Measurements from ENCODE around the gene DRD1.
"Not testable (repeated sequence)": the region's sequence is repeated elsewhere in the genome, so short reads cannot be mapped to it uniquely, and the experiment has no call there.

The DRD1 gene

DNA sequence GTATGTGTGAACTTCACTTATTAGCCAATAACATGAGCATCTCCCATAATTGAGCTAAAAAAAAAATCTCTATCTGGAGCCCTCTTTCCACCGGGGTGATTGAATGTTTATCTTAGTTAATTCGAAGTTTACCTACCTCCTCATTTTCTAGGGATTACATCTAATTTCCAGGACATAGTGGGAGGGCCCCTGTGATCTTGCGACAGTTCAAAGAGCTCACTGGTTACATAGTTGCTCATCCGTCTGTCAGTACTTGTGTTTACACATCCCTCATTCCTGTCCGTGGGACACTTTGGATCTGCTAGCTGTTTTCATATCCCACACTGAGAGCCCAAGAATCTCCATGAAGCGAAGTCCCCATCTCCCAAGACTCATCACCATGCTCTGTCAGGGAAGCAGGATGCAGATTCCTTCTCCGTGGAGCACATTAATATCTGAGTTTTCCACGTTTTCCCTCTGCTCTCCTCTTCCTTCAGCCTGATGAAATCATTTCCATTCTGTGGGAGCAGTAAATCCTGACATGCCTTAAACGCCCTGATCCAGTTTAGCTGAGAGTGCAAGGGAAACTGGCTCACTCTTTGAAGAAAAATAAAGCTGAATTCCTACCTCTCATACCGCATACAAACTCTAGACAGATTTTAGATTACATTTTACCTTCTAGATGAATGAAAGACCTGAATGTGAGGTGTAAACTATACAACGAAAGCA, 24.2 kb upstream of the DRD1 start:
- DNase-seq (ENCODE audit: low spot score), result no peak

DNA sequence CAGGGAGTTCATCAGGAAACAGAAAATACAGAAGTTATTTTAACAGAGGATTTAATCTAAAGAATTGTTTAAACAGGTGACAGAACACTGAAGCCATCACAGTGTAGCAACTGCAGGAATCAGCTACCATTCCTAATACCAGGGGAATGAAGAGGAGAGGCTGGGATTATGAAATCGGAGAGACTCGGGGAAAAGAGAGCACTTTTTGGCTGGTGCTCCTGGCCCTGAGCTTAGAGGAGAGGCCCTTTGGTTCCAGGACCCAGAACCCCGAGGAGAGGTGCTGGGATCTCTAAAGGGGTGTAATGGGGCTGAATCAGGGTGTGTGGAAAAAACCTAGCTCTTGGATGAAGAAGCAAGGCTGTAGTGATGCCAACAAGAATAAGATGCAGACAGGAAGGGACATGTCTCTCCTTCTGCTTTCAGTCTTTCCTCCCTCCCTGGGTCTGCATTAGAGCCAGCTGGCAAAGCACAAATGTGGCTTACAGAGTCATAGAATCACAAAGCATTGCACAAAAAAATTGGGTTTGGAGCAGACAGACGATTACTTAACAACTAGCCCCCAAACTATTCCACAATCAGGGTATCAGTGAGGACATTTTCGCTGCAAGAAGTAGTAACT, 22.8 kb upstream of the DRD1 start:
- no peak for DNase-seq (ENCODE audit: low spot score)

GRCh38 chr5:175465282-175465681, 21.3 kb upstream of the DRD1 start:
- no peak for DNase-seq (ENCODE audit: low spot score)

DNA sequence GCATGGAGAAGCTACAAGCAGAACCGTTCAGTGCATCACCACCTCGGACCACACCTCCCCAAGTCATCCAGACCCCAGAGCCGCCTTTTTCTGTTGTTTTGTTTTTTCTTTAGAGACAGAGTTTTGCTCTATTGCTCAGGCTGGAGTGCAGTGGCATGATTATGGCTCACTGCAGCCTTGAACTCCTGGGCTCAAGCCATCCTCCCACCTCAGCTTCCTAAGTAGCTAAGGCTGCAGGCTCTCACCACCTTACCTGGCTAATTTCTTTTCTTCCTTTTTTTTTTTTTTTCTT, 20.9 kb upstream of the DRD1 start:
- DNase-seq (ENCODE audit: low spot score), result no peak

DNA sequence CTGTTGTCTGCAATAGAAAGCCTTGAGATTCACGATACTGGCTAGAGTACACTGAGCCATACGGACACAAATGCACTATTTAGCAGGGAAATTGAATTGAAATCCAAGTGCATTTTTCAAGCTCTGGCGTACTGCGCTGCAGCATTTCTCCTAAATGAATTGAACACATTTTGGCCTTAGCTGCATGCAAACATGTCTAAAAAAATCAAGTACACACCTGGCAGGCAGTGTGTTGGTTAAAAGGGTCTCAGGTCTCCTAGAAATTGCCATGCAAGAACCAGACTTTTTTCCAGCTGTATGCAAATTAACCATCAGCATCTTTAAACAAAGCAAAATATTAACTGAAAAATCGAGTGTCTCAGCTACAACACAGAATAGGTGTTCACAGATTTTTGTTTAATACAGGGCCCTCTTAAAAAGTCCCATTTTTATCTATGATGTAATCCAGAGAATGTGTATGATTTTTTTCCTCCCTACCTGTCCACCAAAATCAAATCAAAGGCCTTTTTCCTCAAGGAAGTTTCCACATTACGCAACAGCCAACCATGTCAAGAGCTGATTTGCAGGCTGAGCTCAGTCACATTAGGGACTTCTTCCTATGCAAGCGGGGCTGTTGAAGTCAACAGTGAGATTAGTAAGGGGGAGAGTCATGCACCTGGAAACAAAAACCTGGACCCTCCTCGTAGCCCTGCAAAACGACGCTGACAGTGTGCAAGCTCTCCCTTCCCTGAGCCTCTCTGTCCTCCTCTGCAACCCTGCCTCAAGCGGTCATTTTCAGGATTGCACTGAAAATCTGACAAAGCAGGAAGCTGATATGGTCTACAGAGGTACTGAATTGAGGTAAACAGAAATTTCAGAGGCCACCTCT, 20.3 kb upstream of the DRD1 start:
- DNase-seq (ENCODE audit: low spot score), result peak; percentile 57

DNA sequence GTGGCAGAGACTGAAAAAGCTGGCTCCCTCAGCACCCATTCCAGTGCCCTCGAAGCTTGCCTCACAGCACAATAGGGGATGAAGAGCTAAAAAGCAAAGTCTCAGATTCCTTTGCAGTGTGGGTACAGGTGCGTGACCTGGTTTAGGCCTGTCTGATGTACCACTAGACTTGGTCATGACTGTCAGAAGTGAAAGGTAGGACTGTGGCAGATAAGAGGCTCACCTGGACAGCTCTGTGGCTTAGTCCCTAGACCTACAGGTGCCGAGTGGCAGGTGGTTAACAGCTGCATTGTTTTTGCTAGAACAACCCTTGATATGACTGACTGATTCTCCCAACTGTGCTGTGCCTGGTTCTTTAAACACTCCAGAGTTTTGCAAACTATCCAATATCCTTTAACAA, 19.7 kb upstream of the DRD1 start:
- no peak for DNase-seq (ENCODE audit: low spot score)

GRCh38 chr5:175461370-175461769, 17.4 kb upstream of the DRD1 start:
- no peak for DNase-seq (ENCODE audit: low spot score)

DNA sequence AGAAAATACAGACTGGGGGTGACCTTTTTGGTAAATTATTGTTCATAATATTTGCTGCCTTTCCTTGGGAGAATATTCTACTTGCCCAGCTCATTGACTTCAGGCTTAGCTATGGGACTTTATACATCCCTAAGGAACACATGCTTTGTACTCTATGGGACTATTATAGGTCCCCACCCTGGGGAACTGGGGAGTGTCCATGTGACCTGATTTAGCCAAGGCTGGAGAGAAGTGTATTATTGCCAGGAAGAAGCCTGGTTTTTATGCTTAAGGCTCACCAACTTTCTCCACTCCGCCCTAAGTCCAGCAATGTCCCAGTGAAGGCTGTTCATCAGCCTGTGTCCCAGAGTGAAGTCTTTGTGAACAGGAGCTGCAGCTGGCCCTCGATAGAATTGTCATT, 16.6 kb upstream of the DRD1 start:
- no peak for DNase-seq (ENCODE audit: low spot score)

- DNase-seq (ENCODE audit: low spot score), result no peak
These were observed 16.1 kb upstream of the DRD1 start for GRCh38 chr5:175460126-175460525.

DNA sequence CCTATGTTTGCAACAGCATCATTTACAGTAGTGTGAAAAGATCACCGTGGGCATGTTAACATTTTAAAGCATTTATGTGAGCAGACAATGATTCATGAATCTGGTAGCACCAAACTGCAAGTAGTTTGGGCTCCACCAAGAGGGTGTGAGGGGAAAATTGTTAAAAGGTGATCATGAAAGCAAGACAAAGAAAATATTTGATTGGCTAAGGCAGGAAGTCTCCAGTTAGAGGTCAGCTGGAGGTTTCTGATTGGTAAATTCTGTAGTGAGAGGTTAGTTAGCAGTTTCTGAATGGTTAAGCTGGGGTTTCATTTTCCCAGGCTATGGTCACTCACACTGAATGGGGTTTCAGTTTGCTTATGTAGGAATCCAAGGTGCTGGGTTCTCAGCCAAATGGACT, 13.5 kb upstream of the DRD1 start:
- no peak for DNase-seq (ENCODE audit: low spot score)

GRCh38 chr5:175456105-175456742, 12.2 kb upstream of the DRD1 start:
- DNase-seq (ENCODE audit: low spot score), result no peak

- not testable (repeated sequence) for DNase-seq (ENCODE audit: low spot score)
These were observed 10.4 kb upstream of the DRD1 start for GRCh38 chr5:175454338-175454737.

GRCh38 chr5:175452166-175452565, 8.2 kb upstream of the DRD1 start:
- DNase-seq (ENCODE audit: low spot score), result no peak

GRCh38 chr5:175448276-175448675, 4.3 kb upstream of the DRD1 start:
- no peak for DNase-seq (ENCODE audit: low spot score)

DNA sequence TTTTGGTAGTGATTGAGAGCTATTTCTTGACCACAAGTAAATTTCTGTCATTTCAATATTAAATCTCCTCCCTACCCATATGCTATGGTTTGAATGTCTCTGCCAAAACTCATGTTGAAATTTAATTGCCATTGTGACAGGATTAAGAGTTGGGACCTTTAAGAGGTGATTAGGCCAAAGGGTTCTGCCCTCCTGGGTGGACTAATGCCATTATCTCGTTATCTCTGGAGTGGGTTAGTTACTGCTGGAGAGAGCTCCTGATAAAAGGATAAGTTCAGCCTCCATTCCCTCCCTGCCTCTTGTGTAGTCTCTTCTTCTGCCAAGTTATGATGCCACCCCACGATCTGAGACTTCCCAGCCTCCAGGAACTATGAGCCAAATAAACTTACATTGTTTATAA, 3.6 kb upstream of the DRD1 start:
- no peak for DNase-seq (ENCODE audit: low spot score)

DNA sequence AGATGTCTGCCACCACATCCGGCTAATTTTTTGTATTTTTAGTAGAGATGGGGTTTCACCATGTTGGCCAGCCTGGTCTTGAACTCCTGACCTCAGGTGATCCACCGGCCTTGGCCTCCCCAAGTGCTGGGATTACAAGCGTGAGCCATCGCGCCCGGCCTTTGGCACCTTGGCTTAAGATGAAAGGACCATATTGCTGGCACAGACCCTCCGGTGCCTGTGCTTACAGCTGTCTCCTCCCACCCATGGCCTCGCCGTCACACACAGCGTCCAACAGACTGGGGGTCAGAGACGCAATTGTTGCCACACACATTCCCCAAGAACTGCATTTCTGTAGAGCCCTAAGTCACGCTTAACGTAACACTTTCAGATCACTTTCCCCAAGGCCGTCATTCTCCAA, 2.4 kb upstream of the DRD1 start:
- DNase-seq (ENCODE audit: low spot score), result not testable (repeated sequence)

GRCh38 chr5:175444905-175445456, 999 bp upstream of the DRD1 start:
- DNase-seq (ENCODE audit: low spot score), result no peak

GRCh38 chr5:175443514-175444059, 395 bp downstream of the DRD1 start:
- DNase-seq (ENCODE audit: low spot score), result no peak

GRCh38 chr5:175438234-175438857, 5.6 kb downstream of the DRD1 start:
- no peak for DNase-seq (ENCODE audit: low spot score)

- DNase-seq (ENCODE audit: low spot score), result no peak
These were observed 7.6 kb downstream of the DRD1 start for GRCh38 chr5:175436359-175436758.

GRCh38 chr5:175434800-175435199, 9.2 kb downstream of the DRD1 start:
- DNase-seq (ENCODE audit: low spot score), result no peak

DNA sequence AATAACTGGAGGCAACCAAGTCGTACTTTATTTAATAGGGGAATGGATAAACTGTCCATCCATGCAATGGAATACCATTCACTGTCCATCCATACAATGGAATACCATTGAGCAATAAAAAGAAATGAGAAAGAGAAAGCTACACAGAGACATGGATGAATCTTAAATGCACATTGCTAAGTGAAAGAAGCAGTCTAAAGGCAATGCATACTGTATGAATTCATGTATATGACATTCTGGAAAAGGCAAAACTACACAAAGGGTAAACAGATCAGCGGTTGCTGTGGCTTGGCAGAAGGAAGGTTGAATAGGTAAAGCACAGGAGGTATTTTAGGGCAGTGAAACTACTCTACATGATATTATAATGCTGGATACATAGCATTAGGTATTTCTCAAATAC, 16.2 kb downstream of the DRD1 start:
- DNase-seq (ENCODE audit: low spot score), result no peak
